HG03432 (cell line): Measurements from ENCODE around the gene ZNF22.

ENCODE experiments used
- ATAC-seq: cut with Tn5 transposase; IDR thresholded peaks from one replicate; pipeline ENCODE4 v1.9.1; 2021; ENCODE audit warnings: mild to moderate bottlenecking, moderate library complexity; ENCODE audit not compliant: unreplicated experiment

The ZNF22 gene

GRCh38 chr10:45000752-45001380 lies at the start of gene ZNF22:
Gene ZNF22, plus strand, starts transcription at chr10:45000923. Its CDS starts 2,446 bp downstream, at chr10:45003369.
- ATAC-seq: peak; percentile 83

GRCh38 chr10:44951576-44952226 lies 49.0 kb upstream of the ZNF22 start:
- no peak for ATAC-seq

- no peak for ATAC-seq
Measured at GRCh38 chr10:44952779-44953231, 47.9 kb upstream of the ZNF22 start.

- no peak for ATAC-seq
Measured at GRCh38 chr10:44954042-44954441, 46.7 kb upstream of the ZNF22 start.

GRCh38 chr10:44954962-44955361 lies 45.8 kb upstream of the ZNF22 start:
- no peak for ATAC-seq

- no peak for ATAC-seq
Measured at GRCh38 chr10:44955413-44956070, 45.2 kb upstream of the ZNF22 start.

GRCh38 chr10:44956226-44956625 lies 44.5 kb upstream of the ZNF22 start:
- ATAC-seq: no peak

GRCh38 chr10:44956717-44957706 lies 43.7 kb upstream of the ZNF22 start:
- ATAC-seq: no peak

GRCh38 chr10:44958196-44958897 lies 42.4 kb upstream of the ZNF22 start:
- no peak for ATAC-seq

GRCh38 chr10:44958898-44959246 lies 41.9 kb upstream of the ZNF22 start:
- no peak for ATAC-seq

GRCh38 chr10:44959247-44960087 lies 41.3 kb upstream of the ZNF22 start, which contains the start of gene RASSF4:
Gene RASSF4, plus strand, starts transcription at chr10:44959802. Its CDS starts 10,401 bp downstream, at chr10:44970203.
- ATAC-seq: peak; percentile 96

- no peak for ATAC-seq
Measured at GRCh38 chr10:44960088-44960460, 40.6 kb upstream of the ZNF22 start.

- no peak for ATAC-seq
Measured at GRCh38 chr10:44960482-44961229, 40.1 kb upstream of the ZNF22 start.

GRCh38 chr10:44961230-44961571 lies 39.5 kb upstream of the ZNF22 start:
- ATAC-seq: no peak

GRCh38 chr10:44961931-44962750 lies 38.6 kb upstream of the ZNF22 start:
- no peak for ATAC-seq

GRCh38 chr10:44962870-44963738 lies 37.6 kb upstream of the ZNF22 start:
- no peak for ATAC-seq
